GM21423 (cell line): ENCODE measurements around the gene ROR1.
"Not testable (repeated sequence)": the region's sequence is repeated elsewhere in the genome, so short reads cannot be mapped to it uniquely, and the experiment has no call there.

ENCODE experiments used
- ATAC-seq: cut with Tn5 transposase; IDR thresholded peaks from one replicate; pipeline ENCODE4 v1.9.1; 2021; ENCODE audit warnings: mild to moderate bottlenecking, moderate library complexity; ENCODE audit not compliant: unreplicated experiment

Gene ROR1

GRCh38 chr1:64197076-64197475, 423.3 kb downstream of the ROR1 start:
- ATAC-seq = no peak

- no peak for ATAC-seq
Measured at GRCh38 chr1:64199154-64199553, 425.3 kb downstream of the ROR1 start.

GRCh38 chr1:64200064-64200463, 426.2 kb downstream of the ROR1 start:
- no peak for ATAC-seq

GRCh38 chr1:64203420-64203819, 429.6 kb downstream of the ROR1 start, which contains the start of gene UBE2U:
UBE2U (plus strand) TSS chr1:64203623; CDS start chr1:64204051, 428 bp downstream.
- ATAC-seq = no peak

- no peak for ATAC-seq
Measured at GRCh38 chr1:64209221-64209620, 435.4 kb downstream of the ROR1 start.

- no peak for ATAC-seq
Measured at GRCh38 chr1:64212031-64212430, 438.2 kb downstream of the ROR1 start.

- no peak for ATAC-seq
Measured at GRCh38 chr1:64215576-64215975, 441.8 kb downstream of the ROR1 start.

- no peak for ATAC-seq
Measured at GRCh38 chr1:64220241-64220640, 446.4 kb downstream of the ROR1 start.

- ATAC-seq = peak; percentile 78
Measured at GRCh38 chr1:64223329-64224151, 449.7 kb downstream of the ROR1 start.

GRCh38 chr1:64224236-64224635, 450.4 kb downstream of the ROR1 start:
- ATAC-seq = not testable (repeated sequence)

- ATAC-seq = no peak
Measured at GRCh38 chr1:64228167-64228957, 454.5 kb downstream of the ROR1 start.

GRCh38 chr1:64229307-64229706, 455.5 kb downstream of the ROR1 start:
- no peak for ATAC-seq
